ENCODE data around the gene STX18.
"Not testable (repeated sequence)": the region's sequence is repeated elsewhere in the genome, so short reads cannot be mapped to it uniquely, and the experiment has no call there.

STX18 gene

DNA sequence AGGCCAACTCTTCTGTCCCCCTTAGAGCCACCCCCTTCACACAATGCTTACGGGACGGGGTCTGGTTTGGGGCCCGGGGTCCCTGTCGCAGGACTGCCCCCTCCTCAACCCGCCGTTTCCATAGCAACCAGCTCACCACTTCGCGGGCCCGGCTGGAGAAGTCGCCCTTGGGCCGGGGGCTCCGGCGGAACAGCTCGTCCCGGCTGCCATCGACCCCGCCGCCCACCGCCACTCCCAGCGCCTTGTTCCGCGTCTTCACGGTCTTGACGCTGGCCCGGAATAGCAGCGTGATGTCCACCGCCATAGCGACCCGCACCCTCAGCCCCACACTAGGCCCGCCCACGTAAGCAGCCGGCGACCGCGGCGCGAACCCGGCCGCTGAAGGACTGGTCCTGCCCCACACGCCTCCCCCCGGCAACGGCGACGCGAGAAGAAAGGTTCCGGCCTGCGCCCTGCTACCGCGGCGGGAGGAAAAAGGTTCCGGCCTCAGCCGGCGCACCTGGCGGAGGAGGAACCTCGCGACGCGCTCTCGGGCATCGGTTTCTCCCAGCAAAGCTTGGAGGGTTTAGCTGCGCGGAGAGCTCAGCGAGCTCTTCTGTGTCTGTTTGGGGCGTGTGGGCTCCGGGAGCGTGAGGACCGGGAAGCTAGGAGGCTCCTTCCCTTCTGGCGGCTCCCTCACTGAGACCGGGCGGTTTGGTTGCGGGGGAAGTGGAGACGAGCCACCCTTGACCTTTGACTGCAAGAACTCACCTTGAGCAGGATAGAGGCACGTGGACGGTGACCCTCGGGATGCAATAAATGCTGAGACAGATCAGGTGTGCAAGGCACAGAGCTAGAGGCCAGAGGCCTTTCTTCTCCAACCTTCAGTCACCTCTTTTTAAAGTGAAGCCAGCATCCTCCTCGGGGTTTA is at the start of gene STX18:
Gene STX18 (minus strand): TSS at position 388 of the 910 bp plus-strand sequence. CDS start 84 bp downstream, at position 304.
- DNase-seq (ENCODE audit: low spot score): peak; percentile 82

GRCh38 chr4:4591071-4591470 is 49.2 kb upstream of the STX18 start:
- DNase-seq (ENCODE audit: low spot score): no peak

- no peak for DNase-seq (ENCODE audit: low spot score)
Observed at GRCh38 chr4:4590546-4590945, 48.7 kb upstream of the STX18 start.

GRCh38 chr4:4585012-4585670 is 43.3 kb upstream of the STX18 start:
- no peak for DNase-seq (ENCODE audit: low spot score)

DNA sequence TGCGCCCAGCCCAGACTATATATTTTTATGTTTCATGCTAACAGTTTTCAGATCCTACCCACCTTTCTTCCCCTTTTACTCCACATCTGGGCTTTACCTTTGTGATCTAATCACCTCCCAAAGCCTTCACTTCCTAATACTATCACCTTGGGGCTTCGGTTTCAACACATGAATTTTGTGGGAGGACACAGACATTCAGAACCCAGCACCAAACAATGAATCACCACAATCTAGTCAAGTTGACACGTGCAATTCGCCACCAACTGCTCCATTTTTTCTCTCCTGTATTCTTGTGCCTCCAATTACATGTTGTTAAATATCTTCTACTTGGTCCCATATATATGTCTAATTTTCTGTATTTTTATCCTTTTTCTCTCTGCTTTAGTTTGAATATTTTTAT is 41.8 kb upstream of the STX18 start:
- no peak for DNase-seq (ENCODE audit: low spot score)

DNA sequence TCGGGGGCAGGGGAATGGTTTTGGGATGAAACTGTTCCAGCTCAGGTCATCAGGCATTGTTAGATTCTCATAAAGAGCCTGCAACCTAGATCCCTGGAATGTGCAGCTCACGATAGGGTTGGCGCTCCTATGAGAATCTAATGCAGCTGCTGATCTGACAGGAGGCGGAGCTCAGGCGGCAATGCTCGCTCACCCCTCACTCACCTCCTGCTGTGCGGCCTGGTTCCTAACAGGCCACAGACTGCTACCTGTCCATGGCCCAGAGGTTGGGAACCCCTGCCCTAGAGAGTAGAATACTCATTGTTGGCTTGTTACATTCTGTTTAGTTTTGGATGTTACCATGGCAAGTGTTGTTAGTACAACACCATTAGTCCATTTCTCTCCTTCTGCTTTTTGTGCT is 40.8 kb upstream of the STX18 start:
- DNase-seq (ENCODE audit: low spot score): no peak

- no peak for DNase-seq (ENCODE audit: low spot score)
Observed at GRCh38 chr4:4580494-4580893, 38.6 kb upstream of the STX18 start.

- no peak for DNase-seq (ENCODE audit: low spot score)
Observed at GRCh38 chr4:4578981-4579380, 37.1 kb upstream of the STX18 start.

DNA sequence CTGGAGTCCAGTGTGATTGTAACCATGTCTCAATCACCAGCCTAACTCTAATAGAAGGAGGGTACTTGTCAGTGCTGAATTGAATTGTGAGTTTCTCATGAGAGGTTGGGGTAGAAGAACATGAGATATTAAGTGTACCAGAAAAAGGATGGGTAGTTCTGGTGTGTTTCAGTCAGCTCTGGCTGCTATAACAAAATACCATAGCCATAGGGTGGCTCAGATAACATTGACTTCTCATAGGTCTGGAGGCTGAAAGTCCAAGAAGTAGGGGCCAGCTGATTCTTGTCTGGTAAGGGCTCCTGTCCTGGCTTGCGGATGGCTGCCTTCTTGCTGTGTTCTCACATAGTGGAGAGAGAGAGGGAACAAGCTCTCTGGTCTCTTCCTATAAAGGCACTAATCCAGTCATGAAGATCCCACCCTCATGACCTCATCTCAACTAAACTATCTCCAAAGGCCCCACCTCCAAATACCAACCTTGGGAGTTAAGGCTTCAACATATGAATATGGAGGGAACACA is 35.6 kb upstream of the STX18 start:
- DNase-seq (ENCODE audit: low spot score): no peak

DNA sequence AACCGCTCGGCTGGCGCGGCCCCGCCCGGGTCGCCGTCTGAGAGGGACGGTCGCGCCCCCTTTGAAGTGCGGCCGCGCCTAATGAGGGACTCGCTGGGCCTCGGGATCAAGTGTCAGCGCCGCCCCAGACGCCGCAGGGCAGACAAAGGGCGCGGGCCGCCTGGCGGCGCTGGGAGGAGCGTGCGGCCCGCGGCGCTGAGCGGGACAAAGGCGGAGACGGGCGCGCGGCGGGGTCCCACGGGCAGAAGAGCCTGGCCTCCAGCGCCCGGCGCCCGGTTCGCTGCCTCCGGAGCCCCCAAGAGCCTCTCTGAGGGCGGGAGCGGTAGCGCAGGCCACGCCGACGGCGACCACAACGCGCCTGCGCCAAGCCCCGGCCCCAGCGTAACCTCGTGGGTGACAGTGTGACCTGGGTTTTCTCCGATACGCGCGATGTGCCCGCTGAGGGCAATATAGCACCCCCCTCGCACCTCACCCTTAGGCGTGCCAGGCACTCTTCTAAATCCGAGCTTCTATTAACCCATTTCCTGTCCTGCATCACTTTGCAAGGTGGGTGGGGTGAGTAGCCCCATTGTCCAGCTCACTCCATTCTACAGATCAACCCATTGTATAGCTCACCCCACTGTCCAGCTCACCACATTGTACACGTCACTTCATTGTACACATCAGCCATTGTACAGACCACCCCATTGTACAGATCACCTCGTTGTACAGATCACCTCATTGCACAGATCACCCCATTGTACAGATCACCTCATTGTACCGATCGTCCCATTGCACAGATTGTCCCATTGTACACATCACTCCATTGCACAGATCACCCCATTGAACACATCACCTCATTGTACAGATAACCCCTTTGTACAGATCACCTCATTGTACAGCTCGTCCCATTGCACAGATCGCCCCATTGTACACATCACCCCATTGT is 33.7 kb upstream of the STX18 start:
- peak; percentile 71 for DNase-seq (ENCODE audit: low spot score)

- peak; percentile 41 for DNase-seq (ENCODE audit: low spot score)
Observed at GRCh38 chr4:4574792-4575191, 32.9 kb upstream of the STX18 start.

GRCh38 chr4:4574052-4574451 is 32.2 kb upstream of the STX18 start:
- DNase-seq (ENCODE audit: low spot score): no peak

DNA sequence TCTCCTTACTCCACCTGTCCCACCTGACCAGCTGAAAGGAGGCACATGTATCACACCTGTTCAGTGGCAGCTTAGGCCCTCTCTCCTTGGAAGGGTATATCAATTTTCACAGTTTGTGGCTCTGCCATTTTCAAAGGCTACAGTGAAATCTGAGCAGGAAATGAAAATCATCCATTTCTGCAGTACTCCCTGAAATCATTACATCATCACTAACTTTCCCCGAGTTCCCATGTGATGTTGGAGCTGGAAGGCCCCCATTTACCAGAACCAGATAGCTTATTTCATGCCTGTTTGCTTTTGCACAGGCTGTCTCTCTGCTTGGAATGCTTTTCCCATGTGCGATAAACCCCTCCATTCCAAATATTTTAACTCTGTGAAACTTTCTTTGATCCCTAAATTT is 31.0 kb upstream of the STX18 start:
- no peak for DNase-seq (ENCODE audit: low spot score)

DNA sequence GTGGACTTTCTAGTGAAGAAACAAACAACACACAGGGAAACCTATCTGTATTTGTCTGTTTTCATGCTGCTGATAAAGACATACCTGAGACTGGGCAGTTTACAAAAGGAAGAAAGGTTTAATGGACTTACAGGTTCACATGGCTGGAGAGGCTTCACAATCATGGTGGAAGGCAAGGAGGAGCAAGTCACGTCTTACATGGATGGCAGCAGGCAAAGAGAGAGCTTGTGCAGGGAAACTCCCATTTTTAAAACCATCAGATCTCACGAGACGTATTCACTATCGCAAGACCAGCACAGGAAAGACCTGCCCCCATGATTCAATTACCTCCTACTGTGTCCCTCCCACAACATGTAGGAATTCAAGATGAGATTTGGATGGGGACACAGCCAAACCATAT is 28.0 kb upstream of the STX18 start:
- DNase-seq (ENCODE audit: low spot score): not testable (repeated sequence)

DNA sequence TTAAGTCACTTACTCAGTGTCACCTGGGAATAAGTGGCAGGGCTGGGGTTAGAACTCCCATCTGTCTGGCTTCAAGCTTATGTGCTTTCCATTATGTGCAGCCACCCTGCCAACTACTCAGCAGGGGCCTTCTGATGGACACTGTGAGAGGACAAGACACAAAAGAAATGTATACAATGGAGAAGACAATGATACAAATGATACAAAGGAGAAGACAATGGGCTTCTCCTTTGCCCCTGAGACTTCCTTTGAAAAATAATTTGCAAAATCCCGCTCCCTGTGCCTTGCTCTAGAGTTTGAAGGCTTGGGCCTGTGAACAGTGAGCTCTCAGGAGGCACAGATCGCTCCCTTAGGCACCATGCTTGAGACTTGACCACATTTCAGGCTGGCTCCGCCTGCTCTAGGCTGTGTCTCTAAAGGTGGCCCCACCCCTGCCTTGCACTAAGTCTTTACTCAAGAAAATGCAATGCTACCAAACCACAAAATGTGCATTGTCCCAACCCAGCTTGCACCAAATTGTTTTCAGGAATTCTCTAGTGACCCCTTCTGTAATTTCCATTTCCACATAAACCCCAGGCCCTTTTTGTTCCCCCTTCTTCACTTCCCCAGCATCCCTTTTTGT is 27.1 kb upstream of the STX18 start:
- no peak for DNase-seq (ENCODE audit: low spot score)

DNA sequence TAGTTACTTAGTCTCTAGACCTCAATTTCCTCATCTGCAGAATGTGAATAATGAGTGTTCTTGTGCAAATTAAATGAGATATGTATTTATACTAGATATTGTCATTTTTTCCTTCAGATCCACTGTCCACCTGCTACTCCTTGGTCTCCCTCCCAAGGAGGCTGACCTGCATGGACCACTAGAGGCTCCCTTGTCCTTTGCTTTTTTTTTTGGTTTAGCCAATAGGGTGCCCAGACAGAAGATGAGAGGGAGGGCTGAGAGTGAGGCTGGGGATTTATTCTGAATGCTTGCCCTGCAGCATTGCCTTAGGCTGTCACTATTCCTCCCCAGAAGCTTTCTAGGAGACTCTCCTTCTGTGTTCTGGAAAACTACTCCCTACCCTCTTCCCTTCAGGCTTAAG is 24.5 kb upstream of the STX18 start:
- not testable (repeated sequence) for DNase-seq (ENCODE audit: low spot score)

- no peak for DNase-seq (ENCODE audit: low spot score)
Observed at GRCh38 chr4:4564522-4564921, 22.7 kb upstream of the STX18 start.

DNA sequence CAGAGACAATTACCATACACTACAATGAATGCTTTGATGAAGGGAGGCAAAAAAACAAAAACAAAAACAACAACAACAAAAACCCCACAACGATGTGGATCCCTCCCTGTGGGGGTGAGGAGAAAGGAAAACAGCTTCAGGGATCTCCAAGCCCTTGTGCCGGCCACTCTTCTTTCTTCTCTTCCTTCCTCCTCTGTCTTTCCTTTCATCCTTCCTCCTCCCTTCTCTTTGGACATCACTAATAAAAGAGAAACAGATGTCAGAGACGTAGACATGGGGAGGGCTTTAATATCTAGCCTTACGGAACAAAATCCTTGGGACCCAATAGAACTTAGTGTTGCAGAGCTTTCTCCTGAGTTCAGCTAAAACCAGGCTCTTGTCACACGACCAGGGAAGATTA is 18.8 kb upstream of the STX18 start:
- DNase-seq (ENCODE audit: low spot score): no peak

DNA sequence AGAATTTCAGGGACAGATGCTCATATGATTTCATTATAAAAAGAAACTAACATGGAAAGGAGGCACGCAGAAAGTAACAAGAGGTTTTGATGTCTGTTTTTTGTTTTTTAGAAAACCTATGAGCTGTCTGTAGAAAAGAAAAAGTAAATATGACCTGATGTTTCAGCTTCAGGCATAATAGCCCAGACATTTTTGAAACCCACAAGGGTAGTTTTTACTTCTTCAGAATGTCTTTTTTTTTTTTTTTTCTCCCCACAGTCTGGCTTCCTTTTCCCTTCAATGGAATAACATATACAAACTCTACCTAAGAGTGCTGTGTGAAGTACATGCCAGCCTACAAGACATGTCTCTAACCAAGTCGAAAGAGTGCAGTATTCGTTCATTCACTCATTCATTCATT is 18.3 kb upstream of the STX18 start:
- no peak for DNase-seq (ENCODE audit: low spot score)

DNA sequence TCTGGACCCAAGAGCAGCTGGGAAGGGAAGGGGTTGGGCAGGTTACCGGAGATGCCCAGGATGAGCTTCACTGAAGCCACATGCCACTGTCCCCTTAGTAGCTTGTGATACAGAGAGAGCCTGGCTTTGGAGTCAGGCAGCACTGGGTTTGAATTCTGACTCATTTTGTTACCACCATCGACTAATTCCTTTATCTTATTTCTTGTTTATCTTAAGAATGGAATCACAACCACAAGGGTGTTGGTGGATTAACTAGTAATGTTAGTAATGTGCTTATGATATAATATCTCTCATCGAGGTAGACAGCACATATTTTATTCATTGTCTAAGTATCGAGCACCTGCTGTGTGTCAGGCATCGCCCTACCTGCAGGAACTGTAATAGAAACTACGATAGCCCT is 17.7 kb upstream of the STX18 start:
- DNase-seq (ENCODE audit: low spot score): no peak

- no peak for DNase-seq (ENCODE audit: low spot score)
Observed at GRCh38 chr4:4558881-4559280, 17.0 kb upstream of the STX18 start.

- peak; percentile 82 for DNase-seq (ENCODE audit: low spot score)
Observed at GRCh38 chr4:4555916-4556315, 14.1 kb upstream of the STX18 start.
